ENCODE results near the gene DEFB126.
"Not testable (repeated sequence)": the region's sequence is repeated elsewhere in the genome, so short reads cannot be mapped to it uniquely, and the experiment has no call there.

Gene DEFB126, protein sequence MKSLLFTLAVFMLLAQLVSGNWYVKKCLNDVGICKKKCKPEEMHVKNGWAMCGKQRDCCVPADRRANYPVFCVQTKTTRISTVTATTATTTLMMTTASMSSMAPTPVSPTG

DNA sequence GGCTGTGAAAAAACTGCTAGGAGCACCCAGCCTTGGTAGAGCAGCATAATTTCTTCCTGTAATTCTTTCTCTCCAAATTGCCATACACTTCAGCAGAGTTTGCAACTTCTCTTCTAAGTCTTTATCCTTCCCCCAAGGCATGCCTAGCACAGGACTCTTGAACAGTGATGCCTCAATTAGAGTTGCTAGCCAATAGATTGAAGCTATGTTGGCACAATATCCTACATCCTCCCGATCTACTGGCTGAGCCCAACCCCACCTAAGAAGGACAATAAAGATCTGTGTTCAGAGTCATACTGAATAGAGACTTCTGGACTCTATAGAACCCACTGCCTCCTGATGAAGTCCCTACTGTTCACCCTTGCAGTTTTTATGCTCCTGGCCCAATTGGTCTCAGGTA lies at the start of gene DEFB126:
TSS of gene DEFB126 (plus strand) at position 301 of the 400 bp plus-strand sequence. CDS start at position 340, 39 bp downstream.
- no peak for DNase-seq

DNA sequence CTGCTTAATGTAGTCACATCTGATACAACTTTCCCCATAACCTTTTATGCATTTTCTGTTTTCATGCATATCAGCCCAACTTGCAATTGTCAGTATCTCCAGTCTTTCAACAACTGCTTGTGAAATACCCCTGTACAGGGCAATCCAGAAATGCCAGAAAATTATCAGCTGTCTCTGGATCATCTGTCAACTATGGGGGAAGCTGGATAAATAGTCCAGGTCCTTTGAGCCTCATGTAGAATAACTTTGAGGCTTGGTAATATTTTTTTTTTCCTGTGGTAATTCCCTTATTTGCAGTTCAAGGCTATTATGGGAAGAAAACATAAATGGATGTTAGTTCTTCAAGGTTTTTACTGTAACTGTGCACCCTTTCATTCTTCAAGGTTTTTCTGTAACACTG lies 48.7 kb upstream of the DEFB126 start:
- no peak for DNase-seq

DNA sequence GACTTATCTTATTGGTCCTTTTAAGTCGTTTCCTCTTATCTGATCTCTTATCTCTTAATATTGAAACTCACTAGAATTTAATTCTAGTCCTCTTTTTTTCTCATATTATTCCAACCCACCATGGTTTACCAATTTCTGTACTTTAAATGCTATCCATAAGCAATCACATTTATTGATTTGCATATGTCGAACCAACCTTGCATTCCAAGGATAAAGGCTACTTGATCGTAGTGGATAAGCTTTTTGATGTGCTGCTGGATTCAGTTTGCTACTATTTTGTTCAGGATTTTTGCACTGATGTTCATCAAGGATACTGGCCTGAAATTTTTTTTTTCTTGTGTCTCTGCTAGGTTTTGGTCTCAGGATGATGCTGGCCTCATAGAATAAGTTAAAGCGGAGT lies 47.2 kb upstream of the DEFB126 start:
- no peak for DNase-seq

DNA sequence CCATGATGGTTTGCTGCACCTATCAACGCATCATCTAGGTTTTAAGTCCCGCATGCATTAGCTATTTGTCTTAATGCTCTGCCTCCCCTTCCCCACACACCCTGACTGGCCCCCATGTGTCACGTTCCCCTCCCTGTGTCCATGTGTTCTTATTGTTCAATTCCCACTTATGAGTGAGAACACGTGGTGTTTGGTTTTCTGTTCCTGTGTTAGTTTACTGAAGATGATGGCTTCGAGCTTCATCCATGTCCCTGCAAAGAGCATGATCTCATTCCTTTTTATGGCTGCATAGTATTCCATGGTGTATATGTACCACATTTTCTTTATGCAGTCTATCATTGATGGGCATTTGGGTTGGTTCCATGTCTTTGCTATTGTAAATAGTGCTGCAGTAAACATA lies 44.7 kb upstream of the DEFB126 start:
- not testable (repeated sequence) for DNase-seq

DNA sequence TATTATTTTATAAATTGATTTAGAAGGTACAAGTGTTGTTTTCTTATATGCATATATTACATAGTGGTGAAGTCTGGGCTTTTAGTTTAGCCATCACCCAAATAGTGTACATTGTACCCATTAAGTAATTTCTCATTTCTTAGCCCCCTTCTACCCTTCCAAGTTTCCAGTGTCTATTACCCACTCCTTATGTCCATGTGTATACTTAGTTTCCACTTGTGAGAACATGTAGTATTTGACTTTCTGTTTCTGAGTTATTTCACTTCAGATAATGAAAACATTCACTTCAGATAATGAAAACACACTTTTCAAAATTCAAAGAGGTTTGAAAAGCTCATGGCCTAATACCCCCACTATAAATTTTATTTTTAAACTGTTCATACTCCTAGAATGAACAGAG lies 40.4 kb upstream of the DEFB126 start:
- no peak for DNase-seq

DNA sequence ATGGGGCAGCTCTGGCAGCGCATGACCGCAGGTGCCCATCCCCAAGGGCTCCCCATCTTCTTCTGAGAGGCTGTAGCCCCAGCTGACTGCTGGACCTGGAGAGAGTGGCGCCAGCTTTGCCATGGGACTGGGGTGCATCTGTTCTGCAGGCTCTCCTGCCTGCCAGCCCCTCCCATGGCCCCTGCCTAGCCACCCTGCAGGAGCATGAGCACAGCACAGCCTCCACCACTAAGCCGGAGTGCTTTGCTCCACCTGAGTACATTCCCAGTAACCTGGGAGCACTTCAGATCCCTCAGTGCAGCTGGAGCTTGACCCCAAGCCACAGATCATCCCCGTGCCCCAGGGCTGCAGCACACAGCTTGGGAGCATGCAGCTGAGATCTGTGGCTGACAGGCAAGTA lies 38.9 kb upstream of the DEFB126 start:
- DNase-seq, result no peak

DNA sequence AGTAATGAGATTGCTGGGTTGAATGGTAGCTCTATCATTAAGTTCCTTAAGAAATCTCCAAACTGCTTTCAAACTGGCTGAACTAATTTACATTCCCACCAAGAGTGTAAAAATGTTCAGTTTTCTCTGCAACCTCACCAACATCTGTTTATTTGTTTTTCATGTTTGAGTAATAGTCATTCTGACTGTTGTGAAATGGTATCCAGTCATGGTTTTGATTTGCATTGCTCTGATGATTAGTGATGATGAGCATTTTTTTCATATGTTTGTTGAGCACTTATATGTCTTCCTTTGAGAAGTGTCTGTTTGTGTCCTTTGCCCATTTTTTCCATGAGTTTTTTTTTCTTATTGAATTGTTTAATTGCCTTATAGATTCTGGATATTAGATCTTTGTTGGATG lies 30.0 kb upstream of the DEFB126 start:
- DNase-seq, result no peak

DNA sequence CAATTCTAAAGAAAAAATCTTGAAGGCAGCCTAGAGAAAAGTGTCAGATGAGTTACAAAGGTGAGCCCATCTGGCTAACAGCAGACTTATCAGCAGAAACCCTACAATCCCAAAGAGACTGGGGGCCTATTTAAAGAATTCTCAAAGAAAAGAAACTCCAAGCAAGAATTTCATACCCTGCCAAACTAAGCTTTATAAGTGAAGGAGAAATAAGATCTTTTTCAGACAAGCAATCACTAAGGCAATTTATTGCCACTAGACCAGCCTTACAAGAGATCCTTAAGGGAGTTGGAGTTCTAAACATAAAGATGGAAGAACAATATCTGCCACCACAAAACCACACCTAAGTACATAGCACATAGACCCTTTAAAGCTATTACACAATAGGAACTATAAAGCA lies 24.9 kb upstream of the DEFB126 start:
- no peak for DNase-seq

DNA sequence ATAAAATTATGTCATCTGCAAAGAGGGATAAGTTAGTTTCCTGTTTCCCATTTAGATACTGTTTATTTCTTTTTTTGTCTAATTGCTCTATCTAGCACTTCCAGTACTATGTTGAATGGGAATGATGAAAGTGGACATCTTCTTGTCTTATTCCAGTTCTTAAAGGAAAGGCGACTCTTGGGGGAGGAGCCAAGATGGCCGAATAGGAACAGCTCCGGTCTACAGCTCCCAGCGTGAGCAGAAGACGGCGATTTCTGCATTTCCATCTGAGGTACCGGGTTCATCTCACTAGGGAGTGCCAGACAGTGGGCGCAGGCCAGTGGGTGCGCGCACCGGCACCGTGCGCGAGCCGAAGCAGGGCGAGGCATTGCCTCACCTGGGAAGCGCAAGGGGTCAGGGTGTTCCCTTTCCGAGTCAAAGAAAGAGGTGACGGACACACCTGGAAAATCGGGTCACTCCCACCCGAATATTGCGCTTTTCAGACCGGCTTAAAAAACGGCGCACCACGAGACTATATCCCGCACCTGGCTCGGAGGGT lies 12.5 kb upstream of the DEFB126 start:
- DNase-seq, result not testable (repeated sequence)

DNA sequence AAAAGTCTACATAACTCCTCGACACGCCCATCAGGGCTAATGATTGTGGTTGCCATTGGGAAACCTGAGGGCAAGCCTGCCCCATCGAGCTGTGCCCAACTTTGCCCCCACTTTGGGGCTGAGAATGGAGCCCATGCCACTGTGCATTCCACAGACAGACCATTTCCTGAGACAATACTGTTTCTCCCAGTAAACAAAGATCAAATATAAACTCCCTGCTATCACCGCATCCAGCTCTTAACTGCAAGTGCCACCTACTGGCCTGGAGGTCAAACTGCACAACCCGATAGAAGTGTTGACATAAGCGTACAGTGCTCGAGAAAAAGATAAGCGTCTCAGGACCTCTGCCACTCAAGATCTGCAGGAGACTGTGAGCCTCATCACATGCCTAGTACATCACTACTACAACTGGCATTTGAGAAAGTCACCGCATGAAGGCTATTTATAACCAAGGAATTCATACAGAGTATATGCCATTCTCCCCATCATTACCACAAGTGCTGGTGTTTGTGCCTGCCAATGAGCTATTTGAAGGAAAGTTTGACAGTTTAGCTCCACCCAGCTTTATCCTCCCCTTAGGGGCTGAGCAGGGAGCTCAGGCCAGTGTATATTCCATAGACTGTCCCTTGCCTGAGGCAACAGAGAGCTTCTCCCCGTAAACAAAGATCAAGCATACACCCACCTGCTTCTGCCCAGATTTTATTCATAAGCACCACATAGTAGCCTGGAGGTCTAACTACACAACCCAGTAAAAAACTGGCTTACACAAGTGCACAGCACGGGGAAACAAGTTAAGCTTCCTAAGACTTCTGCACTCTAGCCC lies 4.5 kb upstream of the DEFB126 start:
- DNase-seq, result no peak

DNA sequence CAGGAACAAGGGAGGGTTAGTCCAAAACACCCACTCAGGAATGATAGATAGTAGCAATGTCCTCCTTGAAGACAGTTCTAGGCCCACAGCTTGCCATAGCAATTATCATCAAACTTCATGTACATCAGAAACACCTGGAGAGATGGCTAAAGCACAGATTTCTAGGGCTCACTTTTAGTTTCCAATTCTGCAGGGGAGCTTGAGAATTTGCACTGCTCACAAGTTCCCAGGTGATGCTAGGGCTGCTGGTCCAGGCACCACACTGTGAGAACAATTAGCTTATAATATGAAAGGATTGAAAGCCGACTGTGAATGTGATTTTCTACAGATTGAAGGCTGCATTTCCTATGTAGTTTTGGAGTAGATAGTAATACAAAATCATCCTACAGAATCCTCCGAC lies 3.5 kb downstream of the DEFB126 start:
- no peak for DNase-seq

DNA sequence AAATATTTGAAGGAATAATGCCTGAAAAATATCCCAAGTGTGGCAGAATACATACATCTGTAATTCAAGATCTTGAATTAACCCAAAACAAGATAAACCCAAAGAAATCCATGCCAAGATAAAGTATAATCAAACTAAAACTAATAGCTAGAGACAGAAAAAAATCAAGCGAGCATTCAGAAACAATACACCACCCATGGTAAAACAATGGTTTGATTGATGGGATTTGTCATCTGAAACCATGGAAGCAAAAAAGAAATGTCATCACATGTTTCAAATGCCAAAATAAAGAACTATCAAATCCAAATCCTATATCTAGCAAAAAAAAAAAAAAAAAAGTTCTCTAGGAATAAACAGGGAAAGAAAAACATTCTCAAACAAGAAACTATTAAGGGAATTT lies 9.7 kb downstream of the DEFB126 start:
- DNase-seq, result no peak

DNA sequence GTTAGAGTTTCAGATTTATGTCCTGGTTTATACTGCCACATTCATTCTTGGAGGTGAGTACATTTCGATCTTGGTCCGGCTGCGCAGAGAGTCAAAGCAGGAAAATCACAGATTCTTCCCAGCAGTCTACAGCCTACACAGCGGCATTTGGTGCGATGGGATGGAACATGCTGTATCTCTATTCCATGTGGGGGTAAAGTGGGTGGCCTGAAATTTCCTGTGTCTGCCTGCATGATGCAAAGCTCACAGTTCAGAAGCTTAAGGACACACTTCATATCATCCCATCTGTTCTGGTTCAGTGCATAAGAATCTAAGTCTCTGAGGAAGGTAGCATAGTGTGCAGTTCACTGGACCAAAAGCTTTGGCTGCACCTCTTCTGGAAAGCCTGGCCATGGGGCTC lies 14.8 kb downstream of the DEFB126 start, which contains the start of gene DEFB127:
TSS of gene DEFB127 (plus strand) at position 301 of the 400 bp plus-strand sequence. CDS start at position 392, 91 bp downstream.
- no peak for DNase-seq

DNA sequence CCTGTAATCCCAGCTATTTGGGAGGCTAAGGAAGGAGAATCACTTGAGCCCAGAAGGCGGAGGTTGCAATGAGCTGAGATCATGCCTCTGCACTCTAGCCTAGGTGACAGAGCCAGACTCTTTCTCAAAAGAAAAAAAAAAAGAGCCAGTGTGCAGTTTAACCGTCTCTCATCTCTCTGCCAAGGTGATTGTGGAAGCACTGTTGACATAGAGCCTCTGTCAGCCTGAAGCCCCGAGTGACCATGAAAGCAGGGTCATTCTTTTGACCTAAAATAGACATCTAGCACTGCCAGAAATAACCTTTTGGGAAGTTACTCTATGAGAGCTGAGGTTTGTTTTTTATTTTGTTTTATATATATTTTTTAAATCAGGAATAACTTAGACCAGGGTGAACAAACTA lies 22.2 kb downstream of the DEFB126 start:
- no peak for DNase-seq

DNA sequence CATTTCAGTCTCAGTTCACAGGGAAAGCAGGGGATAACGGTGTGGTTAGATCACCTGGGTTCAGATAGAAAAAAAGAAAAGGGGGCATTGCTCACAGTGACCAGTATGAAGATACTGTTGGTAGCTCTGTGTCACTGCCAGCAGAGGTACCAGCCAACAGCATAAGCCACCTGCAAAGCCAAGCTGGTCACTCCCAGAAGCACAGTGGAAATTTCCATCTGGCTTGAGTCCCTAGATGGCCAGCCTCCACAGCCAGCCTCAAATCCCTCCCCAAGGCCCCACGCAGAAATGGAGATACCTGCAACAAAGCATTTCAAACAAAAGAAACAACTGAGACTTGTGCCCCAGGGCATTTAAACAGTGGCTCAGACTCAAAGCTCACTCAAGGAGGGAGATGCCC lies 26.5 kb downstream of the DEFB126 start:
- no peak for DNase-seq

DNA sequence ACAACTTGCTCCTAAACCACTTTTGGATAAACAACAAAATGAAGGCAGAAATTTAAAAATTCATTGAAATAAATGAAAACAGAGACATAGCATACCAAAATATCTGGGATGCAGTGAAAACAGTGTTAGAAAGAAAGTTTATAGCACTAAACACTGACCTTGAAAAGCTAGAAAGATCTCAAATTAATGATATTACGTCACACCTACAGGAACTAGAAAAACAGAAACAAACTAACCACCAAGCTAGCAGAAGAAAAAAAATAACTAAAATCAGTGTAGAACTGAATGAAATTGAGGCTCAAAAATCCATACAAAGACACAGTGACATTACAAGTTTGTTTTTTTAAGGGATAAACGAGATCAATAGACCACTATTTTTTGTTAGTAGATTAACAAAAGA lies 41.9 kb downstream of the DEFB126 start:
- no peak for DNase-seq

DNA sequence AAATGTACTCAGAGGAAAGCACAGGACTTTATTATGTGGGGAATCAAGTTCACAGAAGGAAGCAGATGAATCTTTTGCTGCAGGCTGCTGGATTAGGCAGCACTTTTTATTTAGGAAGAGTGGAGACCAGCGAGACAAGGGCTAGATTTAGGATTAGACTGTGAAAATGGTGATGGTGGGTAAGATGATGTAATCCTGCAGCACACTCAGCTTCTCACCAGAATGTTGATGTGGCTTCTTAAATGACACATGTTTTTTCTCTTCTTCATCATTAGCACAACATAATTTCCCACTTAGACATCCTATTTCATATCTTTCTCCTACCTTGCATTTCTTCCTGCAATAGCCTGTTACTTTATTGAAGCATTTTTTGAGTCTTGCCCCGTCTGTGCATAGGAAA lies 45.3 kb downstream of the DEFB126 start:
- DNase-seq, result no peak

DNA sequence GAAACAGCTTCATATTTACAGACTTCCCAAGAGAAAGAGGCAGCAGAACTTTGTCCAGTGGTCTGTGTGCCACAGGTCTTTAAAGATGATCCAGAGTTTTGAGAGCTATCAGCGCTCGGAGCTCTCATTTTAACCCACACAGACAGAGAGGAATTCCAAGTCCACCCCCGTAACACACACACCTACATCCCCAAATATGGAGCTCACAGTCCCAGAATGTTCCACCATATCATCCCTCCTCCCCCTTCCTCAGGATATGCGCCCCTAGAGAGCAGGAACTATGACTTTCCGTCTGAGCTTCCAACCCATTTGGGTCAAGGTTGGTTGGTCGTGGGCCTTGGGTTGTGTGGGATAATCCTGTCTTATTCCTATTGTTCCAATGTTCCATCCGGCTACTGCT lies 47.2 kb downstream of the DEFB126 start, which contains the start of gene DEFB128:
TSS of gene DEFB128 (minus strand) at position 101 of the 400 bp plus-strand sequence. CDS start at position 13, 88 bp downstream.
- DNase-seq, result no peak

Data from kidney glomerular epithelial cell (primary cell).